Esophagus squamous epithelium (tissue), 4 donors: ENCODE data around the gene C3orf22.

Experiments
- CTCF ChIP-seq, 6 experiments: fragments of 450-650 bp in 4 of 6; fragments of 200-600 bp in 2 of 6; sonication (generic) in 2 of 6; IDR thresholded peaks; one replicate each; pipeline ENCODE4 v1.5.1; 2016 to 2019; ENCODE audit warnings: antibody characterized with exemption in 6 of 6, mild to moderate bottlenecking in 4 of 6, moderate library complexity in 4 of 6
- POLR2A ChIP-seq, 4 donors: fragments of 450-650 bp; IDR thresholded peaks; one replicate each; pipeline ENCODE4 v1.6.1; 2017; ENCODE audit warnings: antibody characterized with exemption in 4 of 4, mild to moderate bottlenecking in 4 of 4, moderate library complexity in 3 of 4

- TF ChIP-seq POLR2A (IDR thresholded peaks at IDR 0.05) (no peak), CTCF (IDR thresholded peaks at IDR 0.05) (no peak)
Measured at GRCh38 chr3:126580746-126581145, 22.0 kb upstream of the C3orf22 start.
